ENCODE results near the gene RUNX3. TPM values are rescaled to one million over a fixed set of nuclear protein-coding genes. Genes with fewer than 3 reads are reported as not detected.
A peak's percentile ranks its signal among the peaks of the same experiment; 100 is the strongest.

The RUNX3 gene
- total and polyA plus RNA-seq, 2 of the 8 experiments (the other 6 are each of a cell fraction or from before 2014, with no cell fraction given) = 0.62 to 0.82 TPM

- no peak overlapping the region for H2BK12ac ChIP-seq (ENCODE audit: low read depth, low read length)
- no peak overlapping the region for H2AK5ac ChIP-seq (ENCODE audit: low read depth, low read length)
- H2BK5ac ChIP-seq (ENCODE audit: low read depth, low read length) = 0 out of 2 replicates have a peak overlapping the region, but pooled peaks have one; percentile 60
- no peaks in the 10 kb centered on the region for H4K20me1 ChIP-seq (replicated peaks in 1 of 2; ENCODE audit: control insufficient read depth in 1 of 2, insufficient read depth in 2 of 2, low read length in 2 of 2)
- H2AFZ ChIP-seq (ENCODE audit: low read length) = no peak overlapping the region
- H3K79me1 ChIP-seq (ENCODE audit: low read depth, low read length) = no peaks in the 10 kb centered on the region
- no peak overlapping the region for H3K18ac ChIP-seq (ENCODE audit: extremely low read depth, low read length)
- H3K4me1 ChIP-seq (replicated peaks in 1 of 4; ENCODE audit: control insufficient read depth in 3 of 4, insufficient read depth in 4 of 4, low read length in 3 of 4) = peaks cover 0 to 4% (median 4%) of the 10 kb centered on the region in 4 experiments; a peak in 3 of 7 replicates
- no peaks in the 10 kb centered on the region for H3K36me3 ChIP-seq (ENCODE audit: control insufficient read depth in 2 of 4, insufficient read depth in 4 of 4, low read length in 3 of 4)
- no peak overlapping the region; the same call in 1 of the 2 replicates for H4K8ac ChIP-seq (ENCODE audit: extremely low read depth, insufficient read depth, low read length)
- DNase-seq (ENCODE audit: low read depth in 1 of 2, low spot score in 2 of 2) (no peak), FAIRE-seq (no peak)
- no peak overlapping the region for H3K4me3 ChIP-seq (ENCODE audit: extremely low read depth in 1 of 4, insufficient read depth in 2 of 4, low read depth in 3 of 4, low read length in 4 of 4)
- H3K56ac ChIP-seq (replicated peaks; ENCODE audit: insufficient read length, low read depth, low read length) = no peak overlapping the region
- H3K27ac ChIP-seq (ENCODE audit: low read depth, low read length) = no peak overlapping the region
- no peaks in the 10 kb centered on the region for H3K23me2 ChIP-seq (ENCODE audit: low read depth, low read length)
- ChIA-PET POLR2A (ENCODE audit: partially characterized antibody) (interaction anchor here (1.2 to 1.9 kb wide), 2 partner anchors 14 to 17 kb away, joined by 3 to 6 read pairs; no protein-coding TSS in a partner anchor), CTCF (ENCODE audit: partially characterized antibody) (interaction anchor here (1.0 to 5.8 kb wide), 6 partner anchors 9 to 176 kb away, joined by 5 to 26 read pairs (median 8); no protein-coding TSS in a partner anchor)
- no peak overlapping the region for H3K14ac ChIP-seq (ENCODE audit: insufficient read length)
- H3K4ac ChIP-seq (replicated peaks; ENCODE audit: insufficient read length, low read depth, low read length) = no peak overlapping the region
- no peaks in the 10 kb centered on the region for H3K9me3 ChIP-seq (ENCODE audit: insufficient read depth in 2 of 2, low read depth in 1 of 2, low read length in 1 of 2)
- H2BK120ac ChIP-seq (replicated peaks; ENCODE audit: low read depth, low read length) = no peak overlapping the region
- no peak overlapping the region for H3K9ac ChIP-seq (replicated peaks in 1 of 4; ENCODE audit: extremely low read depth in 1 of 4, low read depth in 3 of 4, low read length in 3 of 4)
- no peak overlapping the region for H4K91ac ChIP-seq (replicated peaks; ENCODE audit: insufficient read length, low read length)
- 0 out of 2 replicates have a peak overlapping the region, but pooled peaks have one; percentile 88 for H2BK15ac ChIP-seq (ENCODE audit: low read length)
- no peak overlapping the region for H3K23ac ChIP-seq (ENCODE audit: insufficient read length)
- H4K5ac ChIP-seq (ENCODE audit: insufficient read length, low read depth, low read length) = no peak overlapping the region
- H3K79me2 ChIP-seq (ENCODE audit: control insufficient read depth in 1 of 2, insufficient read depth in 2 of 2, low read length in 2 of 2) = no peaks in the 10 kb centered on the region
- no peak overlapping the region for H2BK20ac ChIP-seq (ENCODE audit: low read length)
- WGBS, 2 experiments (ENCODE audit: extremely low coverage in 1 of 2, insufficient coverage in 1 of 2, insufficient read length in 1 of 2, insufficient replicate concordance in 2 of 2, low coverage in 1 of 2, low lambda C conversion rate in 2 of 2, missing lambda C conversion rate in 1 of 2) = 52% methylated on average over 8 of the region's 8 CpGs; no CpG with 5 or more reads in 1 of the 2 experiments
- peaks cover 0 to 6% (median 0%) of the 10 kb centered on the region in 4 experiments; a peak in 2 of 7 replicates for H3K27me3 ChIP-seq (replicated peaks in 1 of 4; ENCODE audit: control insufficient read depth in 3 of 4, extremely low read depth in 1 of 4, insufficient read depth in 3 of 4, low read length in 3 of 4)
- peak overlapping the region; percentile 37; a peak in 3 of 4 replicates for H3K4me2 ChIP-seq (ENCODE audit: insufficient read depth in 1 of 2, low read depth in 2 of 2, low read length in 2 of 2)
- TF ChIP-seq GABPA (IDR thresholded peaks at IDR 0.05; ENCODE audit: borderline replicate concordance, insufficient read depth, low read length) = no peak
- no peak for TF ChIP-seq KDM1A (IDR thresholded peaks at IDR 0.05; ENCODE audit: borderline replicate concordance, low read length)
- TF ChIP-seq KDM5A (IDR thresholded peaks at IDR 0.05; ENCODE audit: low read length) = no peak
- TF ChIP-seq, protein P1, sequence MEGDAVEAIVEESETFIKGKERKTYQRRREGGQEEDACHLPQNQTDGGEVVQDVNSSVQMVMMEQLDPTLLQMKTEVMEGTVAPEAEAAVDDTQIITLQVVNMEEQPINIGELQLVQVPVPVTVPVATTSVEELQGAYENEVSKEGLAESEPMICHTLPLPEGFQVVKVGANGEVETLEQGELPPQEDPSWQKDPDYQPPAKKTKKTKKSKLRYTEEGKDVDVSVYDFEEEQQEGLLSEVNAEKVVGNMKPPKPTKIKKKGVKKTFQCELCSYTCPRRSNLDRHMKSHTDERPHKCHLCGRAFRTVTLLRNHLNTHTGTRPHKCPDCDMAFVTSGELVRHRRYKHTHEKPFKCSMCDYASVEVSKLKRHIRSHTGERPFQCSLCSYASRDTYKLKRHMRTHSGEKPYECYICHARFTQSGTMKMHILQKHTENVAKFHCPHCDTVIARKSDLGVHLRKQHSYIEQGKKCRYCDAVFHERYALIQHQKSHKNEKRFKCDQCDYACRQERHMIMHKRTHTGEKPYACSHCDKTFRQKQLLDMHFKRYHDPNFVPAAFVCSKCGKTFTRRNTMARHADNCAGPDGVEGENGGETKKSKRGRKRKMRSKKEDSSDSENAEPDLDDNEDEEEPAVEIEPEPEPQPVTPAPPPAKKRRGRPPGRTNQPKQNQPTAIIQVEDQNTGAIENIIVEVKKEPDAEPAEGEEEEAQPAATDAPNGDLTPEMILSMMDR (IDR thresholded peaks at IDR 0.05; ENCODE audit: control extremely low read depth in 1 of 3, insufficient read depth in 1 of 3, low read depth in 1 of 3, low read length in 3 of 3) = no peak
- TF ChIP-seq SIX5 (IDR thresholded peaks at IDR 0.05; ENCODE audit: low read depth, low read length) = no peak
- TF ChIP-seq CHD2 (IDR thresholded peaks at IDR 0.05; ENCODE audit: low read length) = no peak
- no peak for TF ChIP-seq PHF8 (conservative IDR thresholded peaks at IDR 0.05; ENCODE audit: low read depth, low read length)
- no peak for TF ChIP-seq SAP30 (IDR thresholded peaks at IDR 0.05; ENCODE audit: insufficient read depth, insufficient replicate concordance, low read length)
- TF ChIP-seq CREB1 (IDR thresholded peaks at IDR 0.05) = no peak
- no peak for TF ChIP-seq CHD1 (IDR thresholded peaks at IDR 0.05; ENCODE audit: low read depth, low read length)
- no peak for TF ChIP-seq SP2 (IDR thresholded peaks at IDR 0.05; ENCODE audit: low read length)
- TF ChIP-seq TBP (IDR thresholded peaks at IDR 0.05; ENCODE audit: low read depth, low read length) = no peak
Measured at GRCh38 chr1:24864370-24864777, 65.7 kb downstream of the RUNX3 start.

Measured in H1 (cell line).